Lung (tissue), 16 donors: Measurements from ENCODE around the gene SSX4. TPM values are rescaled to one million over a fixed set of nuclear protein-coding genes. Genes with fewer than 3 reads are reported as not detected.
"Not testable (repeated sequence)": the region's sequence is repeated elsewhere in the genome, so short reads cannot be mapped to it uniquely, and the experiment has no call there.

Source experiments
- ATAC-seq: fragments of 200-7000 bp; cut with Tn5 transposase; one replicate; pipeline ENCODE4 v1.9.1; 2020; ENCODE audit warnings: moderate number of reproducible peaks; ENCODE audit not compliant: insufficient read depth, low FRiP score
- DNase-seq, 3 donors: peaks; one replicate each; pipeline ENCODE4 v3.0.0-alpha.2; 2013 to 2017
- H3K27ac ChIP-seq, 2 donors: one replicate each; pipeline ENCODE4 v1.5.1; 2013; ENCODE audit warnings: mild to moderate bottlenecking in 2 of 2, moderate library complexity in 2 of 2, control low read depth in 1 of 2, inconsistent platforms in 1 of 2, low read depth in 1 of 2, low read length in 1 of 2
- H3K27me3 ChIP-seq, 3 donors: one replicate each; pipeline ENCODE4 v1.5.1; 2013; ENCODE audit warnings: low read length in 2 of 3; ENCODE audit not compliant: control insufficient read depth in 3 of 3, insufficient read depth in 3 of 3
- H3K36me3 ChIP-seq, 4 donors: one replicate each; pipeline ENCODE4 v1.5.1; 2013; ENCODE audit warnings: low read length in 4 of 4, mild to moderate bottlenecking in 1 of 4, moderate library complexity in 1 of 4; ENCODE audit not compliant: control insufficient read depth in 4 of 4, insufficient read depth in 4 of 4
- H3K4me1 ChIP-seq, 5 donors: one replicate each; pipeline ENCODE4 v1.5.1; 2013; ENCODE audit warnings: low read length in 5 of 5, mild to moderate bottlenecking in 2 of 5, moderate library complexity in 1 of 5; ENCODE audit not compliant: control insufficient read depth in 5 of 5, insufficient read depth in 5 of 5
- H3K4me3 ChIP-seq: one replicate; pipeline ENCODE4 v1.5.1; 2013; ENCODE audit warnings: mild to moderate bottlenecking, control low read depth, moderate library complexity
- H3K9ac ChIP-seq, 2 donors: one replicate each; pipeline ENCODE4 v1.5.1; 2013; ENCODE audit warnings: low read length in 2 of 2, control low read depth in 1 of 2; ENCODE audit not compliant: insufficient read depth in 1 of 2
- H3K9me3 ChIP-seq, 4 donors: one replicate each; pipeline ENCODE4 v1.5.1; 2013; ENCODE audit warnings: low read length in 3 of 4, mild to moderate bottlenecking in 1 of 4, moderate library complexity in 1 of 4; ENCODE audit not compliant: control insufficient read depth in 4 of 4, insufficient read depth in 3 of 4
- WGBS, 2 donors: extraction: QIAGEN DNeasy Blood & Tissue Kit; methylation state at CpG; one replicate each; pipeline ENCODE4 v1.1.7; 2013; 5-methylcytosine and 5-hydroxymethylcytosine counted together
- long read RNA-seq, 5 donors: transcript quantifications; one replicate each; lab custom pipeline, GENCODE V29; 2026
- polyA plus RNA-seq, 2 donors: library from polyadenylated mRNA; stranded (reverse); fragments of 200-250 nt; gene quantifications; one replicate each; pipeline ENCODE4 v1.2.1, GENCODE V29; 2013
- total RNA-seq, 2 donors: library from RNA; depleted of rRNA in 1 of 2; stranded (reverse); fragments of >200 nt in 1 of 2; gene quantifications; one replicate each; pipeline ENCODE4 v1.2.1, GENCODE V29; 2014 to 2021
- TF ChIP-seq, protein P1 (sequence below): IDR thresholded peaks from 2 replicates; pipeline ENCODE4 v1.5.1; 2012; ENCODE audit warnings: mild to moderate bottlenecking; ENCODE audit errors: control extremely low read depth, extremely low read depth
- donor health status: control.
- donor health status: control.
- donor health status: Bipolar disorder and iron deficiency.
- donor health status: healthy.
- donor health status: DM: yes; HTN: yes; CAD: no.

SSX4 gene, protein sequence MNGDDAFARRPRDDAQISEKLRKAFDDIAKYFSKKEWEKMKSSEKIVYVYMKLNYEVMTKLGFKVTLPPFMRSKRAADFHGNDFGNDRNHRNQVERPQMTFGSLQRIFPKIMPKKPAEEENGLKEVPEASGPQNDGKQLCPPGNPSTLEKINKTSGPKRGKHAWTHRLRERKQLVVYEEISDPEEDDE
- not detected for total RNA-seq
- not detected for polyA plus RNA-seq
- long read RNA-seq, donor 1 = 0 reads
- long read RNA-seq, donor 2 = 0 reads
- long read RNA-seq, donor 3 = 0 reads
- long read RNA-seq, donor 4 = 0 reads
- long read RNA-seq, donor 5 = 0 reads

DNA sequence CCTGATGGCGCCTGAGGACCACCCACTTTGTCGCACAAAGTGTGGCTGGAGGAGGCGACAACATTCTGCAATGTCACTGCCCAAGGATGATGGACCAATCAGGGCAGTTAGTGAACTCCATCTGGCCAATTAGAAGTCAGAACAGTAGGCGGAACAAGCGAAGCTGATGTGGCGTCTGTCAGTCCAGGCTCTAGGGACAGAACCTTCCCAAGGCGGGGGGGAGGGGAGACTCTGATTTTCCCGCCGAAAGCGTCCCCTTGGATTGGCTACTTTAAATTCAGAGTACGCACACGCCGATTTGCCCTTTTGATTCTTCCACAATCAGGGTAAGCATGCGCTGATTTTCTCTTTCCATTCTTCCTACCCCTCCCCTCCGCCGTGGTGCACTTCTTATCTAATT, at the start of gene SSX4:
Gene SSX4, plus strand, starts transcription at position 301 of the 400 bp plus-strand sequence. CDS start 515 bp downstream, outside the sequence.
- not testable (repeated sequence) for H3K27ac ChIP-seq, H3K4me1 ChIP-seq, H3K4me3 ChIP-seq, DNase-seq, H3K27me3 ChIP-seq, H3K9ac ChIP-seq, ATAC-seq, H3K36me3 ChIP-seq, H3K9me3 ChIP-seq
- no CpG with 5 or more reads among the region's 16 CpGs for WGBS, 2 donors

DNA sequence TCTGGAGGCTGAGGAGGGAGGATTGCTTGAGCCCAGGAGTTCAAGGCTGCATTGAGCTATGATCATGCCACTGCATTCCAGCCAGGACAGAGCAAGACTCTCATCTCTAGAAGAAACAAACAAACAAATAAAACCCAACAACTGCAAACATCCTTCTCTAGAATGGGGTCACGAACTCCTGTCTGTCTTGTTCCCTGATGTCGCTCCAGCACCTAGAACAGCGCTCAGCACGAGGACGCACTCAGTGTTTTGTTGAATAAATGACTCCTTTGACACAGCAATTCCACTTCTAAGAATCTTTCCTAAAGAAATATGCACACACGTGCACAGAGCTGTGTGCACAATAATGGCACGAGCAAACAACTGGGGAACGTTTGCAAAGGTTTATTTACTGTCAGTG, 37.3 kb upstream of the SSX4 start:
- not testable (repeated sequence) for H3K4me1 ChIP-seq, DNase-seq, H3K27me3 ChIP-seq, H3K27ac ChIP-seq, H3K9me3 ChIP-seq, ATAC-seq, H3K4me3 ChIP-seq, H3K9ac ChIP-seq, H3K36me3 ChIP-seq
- 46 to 51% methylated on average over 8 of the region's 8 CpGs for WGBS, 2 donors

DNA sequence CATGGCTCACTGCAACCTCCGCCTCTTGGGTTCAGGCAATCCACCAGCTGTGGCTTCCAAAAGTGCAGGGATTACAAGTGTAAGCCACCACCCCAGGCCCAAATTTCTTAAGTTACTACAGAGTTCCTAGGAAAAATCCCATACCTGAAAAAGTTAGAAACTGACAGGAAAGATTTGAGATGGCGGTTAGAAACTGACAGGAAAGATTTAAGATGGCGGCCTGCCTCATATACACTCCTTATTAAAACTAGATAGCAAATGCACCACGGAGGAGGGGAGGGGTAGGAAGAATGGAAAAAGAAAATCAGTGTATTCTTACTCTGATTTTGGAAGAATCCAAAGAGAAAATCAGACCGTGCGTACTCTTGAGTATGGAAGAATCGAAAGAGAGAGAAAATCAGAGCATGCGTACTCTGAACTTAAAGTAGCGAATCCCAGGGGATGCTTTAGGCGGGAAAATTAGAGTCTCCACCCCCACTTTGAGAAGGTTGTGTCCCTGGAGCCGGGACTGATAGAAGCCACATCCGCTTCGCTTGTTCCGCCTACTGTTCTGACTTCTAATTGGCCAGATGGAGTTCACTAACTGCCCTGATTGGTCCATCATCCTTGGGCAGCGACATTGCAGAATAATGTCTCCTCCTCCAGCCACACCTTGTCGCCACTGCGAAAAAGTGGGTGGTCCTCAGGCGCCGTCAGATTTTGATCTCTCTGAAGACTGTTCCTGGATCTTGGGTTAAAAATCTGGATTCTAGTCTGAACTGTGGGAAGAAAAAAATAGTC, 26.8 kb upstream of the SSX4 start, which contains the start of gene SSX3:
Gene SSX3, minus strand, starts transcription at position 389 of the 780 bp plus-strand sequence. CDS start 1,454 bp downstream, outside the sequence.
- not testable (repeated sequence) for DNase-seq, H3K27me3 ChIP-seq, ATAC-seq, H3K4me3 ChIP-seq, H3K9me3 ChIP-seq, H3K9ac ChIP-seq, H3K4me1 ChIP-seq, H3K27ac ChIP-seq, H3K36me3 ChIP-seq
- 89 to 97% methylated on average over 18 to 19 of the region's 19 CpGs for WGBS, 2 donors

DNA sequence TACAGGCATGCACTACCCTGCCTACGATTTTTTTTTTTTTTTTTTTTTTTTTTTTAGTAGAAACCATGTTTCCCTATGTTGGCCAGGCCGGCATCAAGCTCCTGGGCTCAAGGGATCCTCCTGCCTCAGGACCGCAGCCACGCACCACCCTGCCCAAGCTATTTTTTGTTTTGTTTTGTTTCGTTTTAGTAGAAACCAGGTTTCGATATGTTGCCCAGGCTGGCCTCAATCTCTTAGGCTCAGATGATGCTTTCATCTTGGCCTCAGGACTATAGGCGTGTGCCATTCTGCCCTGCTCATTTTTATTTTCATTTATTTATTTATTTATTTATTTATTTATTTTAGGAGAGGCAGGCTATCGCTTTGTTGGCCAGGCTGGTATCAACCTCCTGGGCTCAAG, 25.7 kb upstream of the SSX4 start:
- ATAC-seq = no peak
- H3K36me3 ChIP-seq = no peaks in the 10 kb centered on the region
- TF ChIP-seq, protein P1, sequence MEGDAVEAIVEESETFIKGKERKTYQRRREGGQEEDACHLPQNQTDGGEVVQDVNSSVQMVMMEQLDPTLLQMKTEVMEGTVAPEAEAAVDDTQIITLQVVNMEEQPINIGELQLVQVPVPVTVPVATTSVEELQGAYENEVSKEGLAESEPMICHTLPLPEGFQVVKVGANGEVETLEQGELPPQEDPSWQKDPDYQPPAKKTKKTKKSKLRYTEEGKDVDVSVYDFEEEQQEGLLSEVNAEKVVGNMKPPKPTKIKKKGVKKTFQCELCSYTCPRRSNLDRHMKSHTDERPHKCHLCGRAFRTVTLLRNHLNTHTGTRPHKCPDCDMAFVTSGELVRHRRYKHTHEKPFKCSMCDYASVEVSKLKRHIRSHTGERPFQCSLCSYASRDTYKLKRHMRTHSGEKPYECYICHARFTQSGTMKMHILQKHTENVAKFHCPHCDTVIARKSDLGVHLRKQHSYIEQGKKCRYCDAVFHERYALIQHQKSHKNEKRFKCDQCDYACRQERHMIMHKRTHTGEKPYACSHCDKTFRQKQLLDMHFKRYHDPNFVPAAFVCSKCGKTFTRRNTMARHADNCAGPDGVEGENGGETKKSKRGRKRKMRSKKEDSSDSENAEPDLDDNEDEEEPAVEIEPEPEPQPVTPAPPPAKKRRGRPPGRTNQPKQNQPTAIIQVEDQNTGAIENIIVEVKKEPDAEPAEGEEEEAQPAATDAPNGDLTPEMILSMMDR = no peak
- DNase-seq = no peak
- no peak overlapping the region for H3K9ac ChIP-seq
- H3K4me3 ChIP-seq = no peak overlapping the region
- H3K4me1 ChIP-seq = no peaks in the 10 kb centered on the region
- no peaks in the 10 kb centered on the region for H3K9me3 ChIP-seq
- 88 to 94% methylated on average over 7 to 8 of the region's 8 CpGs for WGBS, 2 donors
- no peak overlapping the region for H3K27ac ChIP-seq
- no peaks in the 10 kb centered on the region for H3K27me3 ChIP-seq

DNA sequence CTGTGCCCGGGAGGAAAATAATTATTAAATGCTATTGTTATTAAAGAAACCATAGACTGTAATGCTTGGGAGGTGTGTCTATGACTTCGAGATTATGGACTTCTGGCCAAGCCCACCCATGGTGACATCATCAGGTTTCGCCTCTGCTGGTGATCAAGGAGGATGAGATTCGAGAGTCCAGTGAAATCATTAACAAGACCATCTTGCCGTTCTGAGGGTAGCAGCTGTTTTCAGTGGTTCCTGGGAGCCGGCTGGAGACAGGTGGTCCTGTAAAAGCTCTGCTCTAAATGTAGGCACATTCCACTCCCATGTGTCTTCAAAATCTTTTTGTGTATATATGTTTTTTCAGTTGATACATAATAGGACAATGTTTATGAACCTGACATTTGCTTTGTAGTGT, 24.1 kb upstream of the SSX4 start:
- WGBS, 2 donors = 74 to 80% methylated on average over 5 to 6 of the region's 6 CpGs
- not testable (repeated sequence) for H3K27me3 ChIP-seq, H3K4me1 ChIP-seq, H3K27ac ChIP-seq, ATAC-seq, H3K9me3 ChIP-seq, H3K36me3 ChIP-seq, H3K4me3 ChIP-seq, DNase-seq, H3K9ac ChIP-seq

DNA sequence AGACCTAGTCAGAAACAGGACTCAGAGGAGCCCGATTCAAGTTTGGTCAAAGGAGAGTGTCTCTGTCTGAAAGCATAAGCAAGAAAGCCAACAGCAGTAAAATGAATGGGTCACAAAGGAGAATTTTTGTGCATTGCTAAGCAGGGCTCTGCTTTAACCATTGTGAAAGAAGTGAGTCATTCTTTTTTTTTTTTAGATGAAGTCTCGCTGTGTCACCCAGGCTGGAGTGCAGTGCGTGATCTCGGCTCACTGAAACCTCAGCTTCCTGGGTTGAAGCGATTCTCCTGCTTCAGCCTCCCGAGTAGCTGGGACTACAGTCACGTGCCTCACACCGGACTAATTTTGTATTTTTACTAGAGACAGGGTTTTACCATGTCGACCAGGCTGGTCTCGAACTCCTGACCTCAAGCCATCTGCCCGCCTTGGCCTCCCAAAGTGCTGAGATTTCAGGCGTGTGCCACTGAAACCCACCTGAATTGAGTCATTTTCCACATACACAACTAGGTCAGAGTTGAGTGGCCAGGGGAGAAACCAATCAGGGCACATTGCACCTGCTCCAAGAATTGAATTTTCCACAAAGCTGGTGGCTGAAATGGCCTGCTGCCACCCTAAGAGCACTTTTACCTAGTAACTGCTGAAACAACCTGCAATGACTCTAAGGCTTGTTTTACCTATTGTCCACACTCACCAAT, 15.5 kb upstream of the SSX4 start:
- H3K9ac ChIP-seq, ATAC-seq, H3K9me3 ChIP-seq, DNase-seq, H3K4me1 ChIP-seq, H3K4me3 ChIP-seq, H3K36me3 ChIP-seq, H3K27me3 ChIP-seq, H3K27ac ChIP-seq: not testable (repeated sequence)
- WGBS, 2 donors = no CpG with 5 or more reads among the region's 12 CpGs

DNA sequence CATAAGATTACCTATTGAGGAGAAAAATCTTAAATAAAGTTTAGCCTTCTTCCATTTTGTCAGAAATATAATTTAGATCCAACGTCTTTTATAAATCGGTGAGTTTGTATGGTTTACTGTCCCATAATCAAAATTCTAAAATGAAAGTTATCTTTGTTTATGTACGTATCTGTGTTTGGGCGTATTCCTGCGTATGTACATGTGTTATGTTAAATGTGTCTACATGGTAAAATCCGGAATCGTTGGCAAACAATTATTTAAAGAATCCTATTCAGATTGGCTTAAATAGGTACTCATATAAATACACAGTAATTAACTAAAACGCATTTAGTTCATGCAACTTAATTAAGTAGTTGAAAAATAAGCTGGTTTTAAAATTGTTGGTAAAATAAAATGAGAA, 12.9 kb upstream of the SSX4 start:
- not testable (repeated sequence) for H3K36me3 ChIP-seq, H3K9me3 ChIP-seq, H3K4me1 ChIP-seq, H3K27ac ChIP-seq, H3K9ac ChIP-seq, H3K4me3 ChIP-seq, DNase-seq, H3K27me3 ChIP-seq, ATAC-seq
- no CpG with 5 or more reads among the region's 8 CpGs for WGBS, 2 donors
